Loucy (cell line): ENCODE measurements around the gene RNFT2.

ENCODE experiments used
- EZH2phosphoT487 ChIP-seq: fragments of 200-600 bp; IDR thresholded peaks from 2 replicates; pipeline ENCODE4 v1.6.1; 2018; ENCODE audit warnings: antibody characterized with exemption, mild to moderate bottlenecking, moderate library complexity, borderline replicate concordance
- TF ChIP-seq, protein P1 (sequence below): fragments of 200-600 bp; sonication (generic); conservative IDR thresholded peaks from 2 replicates; pipeline ENCODE4 v1.5.1; 2014; ENCODE audit warnings: mild to moderate bottlenecking, antibody characterized with exemption, low read length

DNA sequence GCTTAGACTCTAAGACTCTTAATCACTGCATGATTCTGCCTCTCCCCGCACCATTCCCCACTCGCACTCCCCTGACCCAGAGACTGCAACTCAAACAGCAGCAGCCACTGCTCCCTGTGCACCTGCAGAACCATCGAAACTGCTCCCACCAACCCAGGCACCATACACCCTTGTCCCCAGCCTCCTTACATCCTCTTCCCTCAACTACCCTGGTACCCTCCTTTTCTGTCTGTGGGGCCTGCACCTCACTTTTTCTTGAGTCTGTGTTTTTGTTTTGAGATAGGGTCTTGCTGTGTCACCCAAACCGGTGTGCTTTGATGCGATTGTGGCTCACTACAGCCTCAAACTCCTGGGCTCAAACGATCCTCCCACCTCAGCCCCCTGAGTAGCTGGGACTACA is 69.4 kb downstream of the RNFT2 start:
- TF ChIP-seq, protein P1, sequence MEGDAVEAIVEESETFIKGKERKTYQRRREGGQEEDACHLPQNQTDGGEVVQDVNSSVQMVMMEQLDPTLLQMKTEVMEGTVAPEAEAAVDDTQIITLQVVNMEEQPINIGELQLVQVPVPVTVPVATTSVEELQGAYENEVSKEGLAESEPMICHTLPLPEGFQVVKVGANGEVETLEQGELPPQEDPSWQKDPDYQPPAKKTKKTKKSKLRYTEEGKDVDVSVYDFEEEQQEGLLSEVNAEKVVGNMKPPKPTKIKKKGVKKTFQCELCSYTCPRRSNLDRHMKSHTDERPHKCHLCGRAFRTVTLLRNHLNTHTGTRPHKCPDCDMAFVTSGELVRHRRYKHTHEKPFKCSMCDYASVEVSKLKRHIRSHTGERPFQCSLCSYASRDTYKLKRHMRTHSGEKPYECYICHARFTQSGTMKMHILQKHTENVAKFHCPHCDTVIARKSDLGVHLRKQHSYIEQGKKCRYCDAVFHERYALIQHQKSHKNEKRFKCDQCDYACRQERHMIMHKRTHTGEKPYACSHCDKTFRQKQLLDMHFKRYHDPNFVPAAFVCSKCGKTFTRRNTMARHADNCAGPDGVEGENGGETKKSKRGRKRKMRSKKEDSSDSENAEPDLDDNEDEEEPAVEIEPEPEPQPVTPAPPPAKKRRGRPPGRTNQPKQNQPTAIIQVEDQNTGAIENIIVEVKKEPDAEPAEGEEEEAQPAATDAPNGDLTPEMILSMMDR, result no peak
- TF ChIP-seq EZH2phosphoT487, result no peak
